Sciatic nerve (tissue), 2 donors: ENCODE results near the gene CCDC54. TPM values are rescaled to one million over a fixed set of nuclear protein-coding genes. Genes with fewer than 3 reads are reported as not detected.

ENCODE experiments used
- ATAC-seq: fragments of 200-7000 bp; cut with Tn5 transposase; one replicate; pipeline ENCODE4 v1.9.1; 2020; ENCODE audit warnings: mild to moderate bottlenecking, moderate library complexity
- DNase-seq: peaks from one replicate; pipeline ENCODE4 v3.0.0-alpha.2; 2020; ENCODE audit warnings: low spot score
- intact Hi-C: fragments of 100-400 bp; cut with DNase I; formaldehyde crosslinking; loops from one replicate; pipeline ENCODE4 v1.14.2; 2022
- total RNA-seq: library from RNA; stranded (reverse); fragmentation: NEBNext Ultra II Directional; extraction: Animal tissue kit (Norgen Biotek cat#: 25700); gene quantifications from one replicate; pipeline ENCODE4 v1.2.1, GENCODE V29; 2021
- donor health status: DM: no; HTN: no; CAD: no.
- donor health status: DM: no; HTN: no; CAD: no.

Gene CCDC54
- total RNA-seq, 1 donor from 2014 or later: not detected

DNA sequence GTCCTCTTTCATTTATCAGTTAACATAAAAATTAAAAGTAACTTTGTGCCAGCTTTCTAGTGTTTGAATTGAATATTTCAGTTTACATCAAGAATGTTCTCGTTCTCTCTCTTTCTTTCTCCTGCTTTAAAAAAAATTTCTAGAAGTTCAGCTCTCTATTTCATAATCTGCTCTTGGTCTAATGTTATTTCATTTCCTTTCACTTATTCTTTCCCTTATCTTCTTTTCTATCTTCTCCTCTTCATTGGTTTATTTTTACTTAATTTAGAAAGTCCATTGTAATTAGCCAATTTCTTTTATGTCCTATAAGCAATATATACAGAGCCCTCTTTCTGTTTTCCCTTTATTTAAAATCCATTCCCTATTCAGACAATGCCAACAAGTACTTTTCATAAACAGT, 44.6 kb downstream of the CCDC54 start:
- DNase-seq: no peak
- intact Hi-C loops: no loop called here
- ATAC-seq: no peak

DNA sequence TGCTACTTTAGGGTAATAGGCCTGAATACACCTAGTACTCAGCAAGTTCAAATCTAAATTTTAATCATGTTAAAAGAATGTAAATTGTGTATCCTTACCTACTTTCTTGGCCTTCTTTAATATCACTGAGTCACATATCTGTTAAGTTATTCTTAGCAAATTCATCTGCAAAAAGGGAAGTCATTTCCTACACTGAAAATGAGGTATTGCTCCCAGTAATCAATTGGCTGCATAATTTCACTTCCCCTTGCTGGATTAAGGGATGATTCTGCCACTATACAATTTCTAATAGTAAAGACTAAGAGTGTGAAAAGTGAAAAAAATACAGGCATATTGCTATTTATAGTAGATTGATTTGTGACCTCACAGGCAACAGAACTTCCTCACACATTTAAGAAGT, 47.8 kb downstream of the CCDC54 start:
- DNase-seq (no peak), ATAC-seq (no peak)
- intact Hi-C loops: no loop called here

DNA sequence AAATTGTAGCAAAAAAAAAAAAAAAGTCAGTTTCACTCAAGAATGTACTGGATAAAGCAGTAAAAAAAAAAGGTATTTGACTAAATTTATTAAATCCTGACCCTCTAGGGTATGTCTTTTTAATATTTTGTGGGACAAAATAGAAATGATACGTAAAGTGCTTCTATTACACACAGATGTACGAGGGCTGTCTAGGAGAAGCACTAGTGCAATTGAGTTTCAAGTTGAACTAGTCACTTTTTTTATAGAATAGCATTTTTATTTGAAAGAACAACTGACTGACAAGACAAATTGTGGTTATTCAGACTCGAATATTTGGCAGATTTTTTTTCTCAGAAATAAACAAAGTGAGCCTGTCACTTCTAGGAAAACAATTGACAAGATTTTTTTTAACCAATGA, 49.0 kb downstream of the CCDC54 start:
- no peak for DNase-seq

More for the DNA sequence above, 49.0 kb downstream of the CCDC54 start:
- intact Hi-C loops: no loop called here
- ATAC-seq: no peak

Other genes with a start within 250 kb of the CCDC54 start
- 93.6 TPM for gene BBX, start 145.5 kb downstream of the CCDC54 start, total RNA-seq